D721Med (cell line): Measurements from ENCODE around the gene ETV6.

Experiments used
- DNase-seq: peaks from one replicate; pipeline ENCODE4 v3.0.0; 2011; ENCODE audit warnings: low spot score; ENCODE audit not compliant: insufficient read length
- FAIRE-seq: peaks from 2 replicates; lab custom pipeline; 2011; peaks lifted over from hg19 to GRCh38; lab: Jason Lieb, UNC
- CTCF ChIP-seq: IDR thresholded peaks from 2 replicates; pipeline ENCODE4 v1.5.1; 2012; ENCODE audit warnings: mild to moderate bottlenecking, control low read depth; ENCODE audit not compliant: insufficient read depth; ENCODE audit errors: missing control alignments

ETV6 gene

GRCh38 chr12:11649413-11650285 is at the start of gene ETV6:
ETV6 (plus strand) TSS chr12:11649674; CDS start chr12:11650128, 454 bp downstream.
- DNase-seq (peak; percentile 24), FAIRE-seq (no peak)
- TF ChIP-seq CTCF = no peak

GRCh38 chr12:11600199-11600598 is 49.3 kb upstream of the ETV6 start:
- TF ChIP-seq CTCF = no peak
- DNase-seq = no peak
- no peak for FAIRE-seq

GRCh38 chr12:11601647-11602046 is 47.8 kb upstream of the ETV6 start:
- FAIRE-seq (no peak), DNase-seq (no peak)
- no peak for TF ChIP-seq CTCF

- TF ChIP-seq CTCF = no peak
- no peak for FAIRE-seq
- DNase-seq = no peak
Measured at GRCh38 chr12:11607313-11608081, 42.0 kb upstream of the ETV6 start.

- TF ChIP-seq CTCF = no peak
- FAIRE-seq (no peak), DNase-seq (no peak)
Measured at GRCh38 chr12:11609045-11609444, 40.4 kb upstream of the ETV6 start.

GRCh38 chr12:11615481-11615880 is 34.0 kb upstream of the ETV6 start:
- FAIRE-seq = no peak

More at GRCh38 chr12:11615481-11615880, 34.0 kb upstream of the ETV6 start:
- no peak for TF ChIP-seq CTCF
- no peak for DNase-seq
